ENCODE data around the gene TEC. TPM values are rescaled to one million over a fixed set of nuclear protein-coding genes. Genes with fewer than 3 reads are reported as not detected.

TEC gene
- polyA plus RNA-seq, 1 of the 3 experiments (the other 2 are of a cell fraction), result 0.85 TPM

- TF ChIP-seq POLR2AphosphoS5 (IDR thresholded peaks at IDR 0.05; ENCODE audit: low read depth, low read length) (no peak), TAF1 (IDR thresholded peaks at IDR 0.05; ENCODE audit: borderline replicate concordance, low read depth, low read length) (no peak), SMC3 (IDR thresholded peaks at IDR 0.05; ENCODE audit: low read depth, low read length) (no peak), GATA2 (CRISPR knock-in tag; IDR thresholded peaks at IDR 0.05) (no peak), REST (IDR thresholded peaks at IDR 0.05; ENCODE audit: low read depth, low read length) (no peak), CHD2 (IDR thresholded peaks at IDR 0.05; ENCODE audit: low read length, partially characterized antibody) (no peak), TEAD4 (IDR thresholded peaks at IDR 0.05; ENCODE audit: borderline replicate concordance, insufficient read depth) (no peak), TCF12 (IDR thresholded peaks at IDR 0.05) (no peak), RXRA (IDR thresholded peaks at IDR 0.05; ENCODE audit: borderline replicate concordance, low read depth) (no peak), FOSL2 (IDR thresholded peaks at IDR 0.05; ENCODE audit: borderline replicate concordance, low read depth) (no peak), MXI1 (IDR thresholded peaks at IDR 0.05; ENCODE audit: low read depth, low read length) (no peak), RCOR1 (IDR thresholded peaks at IDR 0.05; ENCODE audit: low read length) (no peak), EP300 (IDR thresholded peaks at IDR 0.05; ENCODE audit: borderline replicate concordance in 1 of 2, low read depth in 1 of 2, low read length in 1 of 2) (no peak), ELF1 (IDR thresholded peaks at IDR 0.05) (no peak), NFIC (IDR thresholded peaks at IDR 0.05; ENCODE audit: borderline replicate concordance) (no peak), NRF1 (IDR thresholded peaks at IDR 0.05; ENCODE audit: low read depth, low read length) (no peak)
- no peak overlapping the region for H2AFZ ChIP-seq (ENCODE audit: low read depth)
- no peak for DNase-seq
- H3K4me3 ChIP-seq (ENCODE audit: low read depth in 2 of 2, low read length in 1 of 2), result no peak overlapping the region
- H3F3A ChIP-seq (replicated peaks; ENCODE audit: insufficient read depth), result no peaks in the 10 kb centered on the region
- H3K9ac ChIP-seq, result no peak overlapping the region
- no peaks in the 10 kb centered on the region for H4K20me1 ChIP-seq (ENCODE audit: insufficient read depth)
- H3K36me3 ChIP-seq (replicated peaks in 1 of 2; ENCODE audit: control insufficient read depth in 1 of 2, insufficient read depth in 2 of 2, low read length in 1 of 2), result no peaks in the 10 kb centered on the region
- H3K27me3 ChIP-seq (ENCODE audit: insufficient read depth), result no peaks in the 10 kb centered on the region
- H3K4me2 ChIP-seq, result no peak overlapping the region
- ChIA-PET CTCF (interaction anchor here (0.6 to 1.4 kb wide), 2 partner anchors 11 to 793 kb away, joined by 3 to 4 read pairs; no protein-coding TSS in a partner anchor), POLR2A (no interaction called here)
- no peaks in the 10 kb centered on the region for H3K9me2 ChIP-seq
- no peaks in the 10 kb centered on the region for H3K79me2 ChIP-seq (ENCODE audit: insufficient read depth)
- H3K9me3 ChIP-seq, result no peaks in the 10 kb centered on the region
- 85% methylated on average over 13 of the region's 13 CpGs for WGBS (ENCODE audit: low lambda C conversion rate)
- H3K4me1 ChIP-seq (ENCODE audit: control insufficient read depth in 1 of 2, insufficient read depth in 2 of 2, low read depth in 1 of 2, low read length in 1 of 2), result no peaks in the 10 kb centered on the region; a peak in 1 of 4 replicates
- no peak overlapping the region for H3K27ac ChIP-seq (ENCODE audit: low read depth in 2 of 2, low read length in 1 of 2)
Observed at GRCh38 chr4:48120132-48120531, 149.5 kb downstream of the TEC start.

DNA sequence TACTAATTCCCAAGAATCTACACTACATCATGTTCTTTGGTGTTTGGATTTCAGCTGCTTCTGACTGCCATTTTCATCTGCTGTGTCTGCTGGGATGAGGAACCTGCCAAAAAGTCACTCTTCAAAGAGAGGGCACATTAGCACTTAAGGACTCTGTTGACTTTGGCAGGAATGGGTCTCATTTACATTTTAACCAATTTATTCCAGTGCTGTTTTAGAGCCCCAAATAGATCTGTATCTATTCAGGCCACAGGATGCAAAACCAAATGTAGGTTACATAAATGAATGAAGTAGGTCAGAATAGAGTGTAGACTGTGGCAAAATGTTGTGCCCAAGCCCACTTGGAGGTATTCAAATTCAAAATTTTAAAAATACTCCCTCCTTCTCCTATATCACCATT, 150.0 kb downstream of the TEC start:
- Histone ChIP-seq H3K4me3 (ENCODE audit: low read depth in 2 of 2, low read length in 1 of 2) (no peak overlapping the region), H4K20me1 (ENCODE audit: insufficient read depth) (no peaks in the 10 kb centered on the region), H3K9me2 (no peaks in the 10 kb centered on the region), H3K27ac (ENCODE audit: low read depth in 2 of 2, low read length in 1 of 2) (no peak overlapping the region), H3K27me3 (ENCODE audit: insufficient read depth) (no peaks in the 10 kb centered on the region), H3K79me2 (ENCODE audit: insufficient read depth) (no peaks in the 10 kb centered on the region), H3K4me2 (no peak overlapping the region), H3K36me3 (replicated peaks in 1 of 2; ENCODE audit: control insufficient read depth in 1 of 2, insufficient read depth in 2 of 2, low read length in 1 of 2) (no peaks in the 10 kb centered on the region), H3F3A (replicated peaks; ENCODE audit: insufficient read depth) (no peaks in the 10 kb centered on the region), H3K4me1 (ENCODE audit: control insufficient read depth in 1 of 2, insufficient read depth in 2 of 2, low read depth in 1 of 2, low read length in 1 of 2) (no peaks in the 10 kb centered on the region; a peak in 1 of 4 replicates), H3K9ac (no peak overlapping the region), H2AFZ (ENCODE audit: low read depth) (no peak overlapping the region), H3K9me3 (no peaks in the 10 kb centered on the region)
- no peak for DNase-seq
- ChIA-PET CTCF (interaction anchor here (0.6 to 1.4 kb wide), 2 partner anchors 10 to 794 kb away, joined by 3 to 4 read pairs; no protein-coding TSS in a partner anchor), POLR2A (no interaction called here)
- TF ChIP-seq RFX5 (IDR thresholded peaks at IDR 0.05; ENCODE audit: low read length) (no peak), NRF1 (IDR thresholded peaks at IDR 0.05; ENCODE audit: low read depth, low read length) (no peak), SIN3A (IDR thresholded peaks at IDR 0.05; ENCODE audit: borderline replicate concordance, low read depth, low read length) (no peak), TCF12 (IDR thresholded peaks at IDR 0.05) (no peak), MEF2A (IDR thresholded peaks at IDR 0.05; ENCODE audit: borderline replicate concordance, low read depth) (no peak), NFIC (IDR thresholded peaks at IDR 0.05; ENCODE audit: borderline replicate concordance) (no peak), GATA2 (CRISPR knock-in tag; IDR thresholded peaks at IDR 0.05) (no peak), ELF1 (IDR thresholded peaks at IDR 0.05) (no peak), REST (IDR thresholded peaks at IDR 0.05; ENCODE audit: low read depth, low read length) (no peak), FOXM1 (IDR thresholded peaks at IDR 0.05; ENCODE audit: low read depth) (no peak)
- TF ChIP-seq, protein P1, sequence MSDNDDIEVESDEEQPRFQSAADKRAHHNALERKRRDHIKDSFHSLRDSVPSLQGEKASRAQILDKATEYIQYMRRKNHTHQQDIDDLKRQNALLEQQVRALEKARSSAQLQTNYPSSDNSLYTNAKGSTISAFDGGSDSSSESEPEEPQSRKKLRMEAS (IDR thresholded peaks at IDR 0.05; ENCODE audit: low read depth), result no peak

All from SK-N-SH (cell line).